NOMO-1 treated with DMSO at 0.1 percent for 48 hours (cell line): ENCODE results near the gene IGFL4.

Experiments used
- DNase-seq: peaks from one replicate; lab custom pipeline; 2025; ENCODE audit not compliant: unreplicated experiment; lab: John Stamatoyannopoulos, UW

IGFL4 gene

GRCh38 chr19:46022061-46022430 is 18.8 kb downstream of the IGFL4 start:
- DNase-seq, result no peak

GRCh38 chr19:46021531-46022041 is 19.2 kb downstream of the IGFL4 start:
- DNase-seq, result no peak

- no peak for DNase-seq
Measured at GRCh38 chr19:46020819-46021125, 20.0 kb downstream of the IGFL4 start.

GRCh38 chr19:46019270-46019669 is 21.5 kb downstream of the IGFL4 start:
- DNase-seq, result no peak

- DNase-seq, result no peak
Measured at GRCh38 chr19:46018729-46019251, 22.0 kb downstream of the IGFL4 start.

GRCh38 chr19:46017874-46018675 is 22.7 kb downstream of the IGFL4 start:
- no peak for DNase-seq

GRCh38 chr19:46017095-46017429 is 23.7 kb downstream of the IGFL4 start:
- DNase-seq, result no peak

- peak; percentile 62 for DNase-seq
Measured at GRCh38 chr19:46016426-46017094, 24.2 kb downstream of the IGFL4 start.

GRCh38 chr19:46015687-46016425 is 24.9 kb downstream of the IGFL4 start:
- no peak for DNase-seq

GRCh38 chr19:46014941-46015686 is 25.7 kb downstream of the IGFL4 start:
- no peak for DNase-seq

- no peak for DNase-seq
Measured at GRCh38 chr19:46014534-46014933, 26.3 kb downstream of the IGFL4 start.

- peak; percentile 17 for DNase-seq
Measured at GRCh38 chr19:46009530-46010510, 31.0 kb downstream of the IGFL4 start.

GRCh38 chr19:46006411-46006810 is 34.4 kb downstream of the IGFL4 start:
- DNase-seq, result no peak

- DNase-seq, result no peak
Measured at GRCh38 chr19:46002678-46003275, 38.0 kb downstream of the IGFL4 start.

- DNase-seq, result no peak
Measured at GRCh38 chr19:46000491-46001246, 40.1 kb downstream of the IGFL4 start.

- no peak for DNase-seq
Measured at GRCh38 chr19:45999653-46000121, 41.1 kb downstream of the IGFL4 start.

GRCh38 chr19:45998834-45999233 is 42.0 kb downstream of the IGFL4 start:
- no peak for DNase-seq

- no peak for DNase-seq
Measured at GRCh38 chr19:45996933-45997332, 43.9 kb downstream of the IGFL4 start.
